ENCODE measurements around the gene LDLRAD3. TPM values are rescaled to one million over a fixed set of nuclear protein-coding genes. Genes with fewer than 3 reads are reported as not detected.

LDLRAD3 gene
- polyA plus RNA-seq, 1 of the 3 experiments (the other 2 are of a cell fraction) = 10.6 TPM

GRCh38 chr11:35995681-35996271 is 51.9 kb downstream of the LDLRAD3 start:
- Histone ChIP-seq H3K79me2 (ENCODE audit: insufficient read depth) (peaks cover 9% of the 10 kb centered on the region; the same call in 1 of the 2 replicates), H3K4me1 (ENCODE audit: control insufficient read depth in 1 of 2, insufficient read depth in 2 of 2, low read depth in 1 of 2, low read length in 1 of 2) (peaks cover 0 to 6% of the 10 kb centered on the region in 2 experiments; a peak in 2 of 4 replicates), H3K9ac (no peak overlapping the region), H3K9me2 (no peaks in the 10 kb centered on the region), H3K9me3 (no peaks in the 10 kb centered on the region), H3K27me3 (ENCODE audit: insufficient read depth) (no peaks in the 10 kb centered on the region), H3F3A (replicated peaks; ENCODE audit: insufficient read depth) (no peaks in the 10 kb centered on the region), H3K4me3 (ENCODE audit: low read depth in 2 of 2, low read length in 1 of 2) (no peak overlapping the region), H3K27ac (ENCODE audit: low read depth in 2 of 2, low read length in 1 of 2) (no peak overlapping the region), H3K36me3 (replicated peaks in 1 of 2; ENCODE audit: control insufficient read depth in 1 of 2, insufficient read depth in 2 of 2, low read length in 1 of 2) (peaks cover 0 to 5% of the 10 kb centered on the region in 2 experiments), H3K4me2 (no peak overlapping the region), H4K20me1 (ENCODE audit: insufficient read depth) (no peaks in the 10 kb centered on the region), H2AFZ (ENCODE audit: low read depth) (no peak overlapping the region)
- ChIA-PET CTCF (no interaction called here), POLR2A (no interaction called here)
- TF ChIP-seq, protein P1, sequence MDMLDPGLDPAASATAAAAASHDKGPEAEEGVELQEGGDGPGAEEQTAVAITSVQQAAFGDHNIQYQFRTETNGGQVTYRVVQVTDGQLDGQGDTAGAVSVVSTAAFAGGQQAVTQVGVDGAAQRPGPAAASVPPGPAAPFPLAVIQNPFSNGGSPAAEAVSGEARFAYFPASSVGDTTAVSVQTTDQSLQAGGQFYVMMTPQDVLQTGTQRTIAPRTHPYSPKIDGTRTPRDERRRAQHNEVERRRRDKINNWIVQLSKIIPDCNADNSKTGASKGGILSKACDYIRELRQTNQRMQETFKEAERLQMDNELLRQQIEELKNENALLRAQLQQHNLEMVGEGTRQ (IDR thresholded peaks at IDR 0.05; ENCODE audit: borderline replicate concordance, low read depth, low read length) = no peak
- TF ChIP-seq CHD2 (IDR thresholded peaks at IDR 0.05; ENCODE audit: low read length, partially characterized antibody) (no peak), RAD21 (IDR thresholded peaks at IDR 0.05; ENCODE audit: low read length) (no peak), TEAD4 (IDR thresholded peaks at IDR 0.05; ENCODE audit: borderline replicate concordance, insufficient read depth) (no peak)
- 92% methylated on average over 5 of the region's 5 CpGs for WGBS (ENCODE audit: low lambda C conversion rate)
- no peak for DNase-seq

- TF ChIP-seq POLR2AphosphoS5 (IDR thresholded peaks at IDR 0.05; ENCODE audit: low read depth, low read length) (no peak), SIN3A (IDR thresholded peaks at IDR 0.05; ENCODE audit: borderline replicate concordance, low read depth, low read length) (no peak), FOXM1 (IDR thresholded peaks at IDR 0.05; ENCODE audit: low read depth) (no peak), MAX (IDR thresholded peaks at IDR 0.05; ENCODE audit: low read depth) (no peak), MEF2A (IDR thresholded peaks at IDR 0.05; ENCODE audit: borderline replicate concordance, low read depth) (no peak), RAD21 (IDR thresholded peaks at IDR 0.05; ENCODE audit: low read length) (no peak), RXRA (IDR thresholded peaks at IDR 0.05; ENCODE audit: borderline replicate concordance, low read depth) (no peak), GATA2 (CRISPR knock-in tag; IDR thresholded peaks at IDR 0.05) (no peak), SMC3 (IDR thresholded peaks at IDR 0.05; ENCODE audit: low read depth, low read length) (no peak)
- TF ChIP-seq, protein P2, sequence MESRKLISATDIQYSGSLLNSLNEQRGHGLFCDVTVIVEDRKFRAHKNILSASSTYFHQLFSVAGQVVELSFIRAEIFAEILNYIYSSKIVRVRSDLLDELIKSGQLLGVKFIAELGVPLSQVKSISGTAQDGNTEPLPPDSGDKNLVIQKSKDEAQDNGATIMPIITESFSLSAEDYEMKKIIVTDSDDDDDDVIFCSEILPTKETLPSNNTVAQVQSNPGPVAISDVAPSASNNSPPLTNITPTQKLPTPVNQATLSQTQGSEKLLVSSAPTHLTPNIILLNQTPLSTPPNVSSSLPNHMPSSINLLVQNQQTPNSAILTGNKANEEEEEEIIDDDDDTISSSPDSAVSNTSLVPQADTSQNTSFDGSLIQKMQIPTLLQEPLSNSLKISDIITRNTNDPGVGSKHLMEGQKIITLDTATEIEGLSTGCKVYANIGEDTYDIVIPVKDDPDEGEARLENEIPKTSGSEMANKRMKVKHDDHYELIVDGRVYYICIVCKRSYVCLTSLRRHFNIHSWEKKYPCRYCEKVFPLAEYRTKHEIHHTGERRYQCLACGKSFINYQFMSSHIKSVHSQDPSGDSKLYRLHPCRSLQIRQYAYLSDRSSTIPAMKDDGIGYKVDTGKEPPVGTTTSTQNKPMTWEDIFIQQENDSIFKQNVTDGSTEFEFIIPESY (IDR thresholded peaks at IDR 0.05; ENCODE audit: borderline replicate concordance, low read depth) = no peak
- TF ChIP-seq, protein P3, sequence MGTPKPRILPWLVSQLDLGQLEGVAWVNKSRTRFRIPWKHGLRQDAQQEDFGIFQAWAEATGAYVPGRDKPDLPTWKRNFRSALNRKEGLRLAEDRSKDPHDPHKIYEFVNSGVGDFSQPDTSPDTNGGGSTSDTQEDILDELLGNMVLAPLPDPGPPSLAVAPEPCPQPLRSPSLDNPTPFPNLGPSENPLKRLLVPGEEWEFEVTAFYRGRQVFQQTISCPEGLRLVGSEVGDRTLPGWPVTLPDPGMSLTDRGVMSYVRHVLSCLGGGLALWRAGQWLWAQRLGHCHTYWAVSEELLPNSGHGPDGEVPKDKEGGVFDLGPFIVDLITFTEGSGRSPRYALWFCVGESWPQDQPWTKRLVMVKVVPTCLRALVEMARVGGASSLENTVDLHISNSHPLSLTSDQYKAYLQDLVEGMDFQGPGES (IDR thresholded peaks at IDR 0.05; ENCODE audit: low read depth, low read length) = no peak
- POLR2A ChIA-PET = no interaction called here
- peaks cover 0 to 5% of the 10 kb centered on the region in 2 experiments for H3K36me3 ChIP-seq (replicated peaks in 1 of 2; ENCODE audit: control insufficient read depth in 1 of 2, insufficient read depth in 2 of 2, low read length in 1 of 2)
- H4K20me1 ChIP-seq (ENCODE audit: insufficient read depth) = no peaks in the 10 kb centered on the region
- H3K4me1 ChIP-seq (ENCODE audit: control insufficient read depth in 1 of 2, insufficient read depth in 2 of 2, low read depth in 1 of 2, low read length in 1 of 2) = peaks cover 0 to 6% of the 10 kb centered on the region in 2 experiments; a peak in 2 of 4 replicates
- H3K79me2 ChIP-seq (ENCODE audit: insufficient read depth) = peaks cover 12% of the 10 kb centered on the region; the same call in 1 of the 2 replicates
- H3K27ac ChIP-seq (ENCODE audit: low read depth in 2 of 2, low read length in 1 of 2) = no peak overlapping the region
- no peak overlapping the region for H3K4me2 ChIP-seq
- CTCF ChIA-PET = no interaction called here
- H3K27me3 ChIP-seq (ENCODE audit: insufficient read depth) = no peaks in the 10 kb centered on the region
- no peak for DNase-seq
- no peaks in the 10 kb centered on the region for H3F3A ChIP-seq (replicated peaks; ENCODE audit: insufficient read depth)
- no peaks in the 10 kb centered on the region for H3K9me2 ChIP-seq
- H2AFZ ChIP-seq (ENCODE audit: low read depth) = no peak overlapping the region
- H3K9me3 ChIP-seq = no peaks in the 10 kb centered on the region
- WGBS (ENCODE audit: low lambda C conversion rate) = 93% methylated on average over 6 of the region's 6 CpGs
- H3K9ac ChIP-seq = no peak overlapping the region
- no peak overlapping the region for H3K4me3 ChIP-seq (ENCODE audit: low read depth in 2 of 2, low read length in 1 of 2)
Measured at GRCh38 chr11:35997902-35998520, 54.1 kb downstream of the LDLRAD3 start.

Data from SK-N-SH (cell line).